ENCODE results near the gene STT3B.
A peak's percentile ranks its signal among the peaks of the same experiment; 100 is the strongest.

Gene STT3B

DNA sequence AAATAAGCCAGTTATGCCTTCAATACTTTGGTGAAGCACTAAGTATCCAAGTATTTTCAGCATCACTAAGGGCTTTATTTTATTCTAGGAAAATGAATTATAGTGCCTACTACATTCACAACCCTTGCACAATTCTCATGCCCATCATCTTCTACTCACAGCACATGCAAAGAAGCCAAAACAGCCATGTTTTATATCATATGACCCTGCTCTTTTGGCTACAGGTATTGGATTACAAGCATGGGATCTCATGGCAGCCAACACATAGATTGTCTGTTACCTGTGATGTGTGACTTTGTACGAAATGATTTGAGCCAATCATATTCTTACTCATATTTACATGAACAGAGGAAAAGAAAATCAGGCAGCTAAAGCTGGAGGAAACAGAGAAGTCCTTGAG lies 38.6 kb downstream of the STT3B start:
- H3K9me3 ChIP-seq (ENCODE audit: control insufficient read depth in 2 of 2, low read length in 2 of 2) = no peaks in the 10 kb centered on the region
- no peaks in the 10 kb centered on the region for H3K36me3 ChIP-seq (ENCODE audit: control insufficient read depth in 2 of 2, insufficient read depth in 2 of 2, low read length in 2 of 2)
- no peak overlapping the region for H3K9ac ChIP-seq (ENCODE audit: low read length in 2 of 2)
- no peaks in the 10 kb centered on the region for H3K27me3 ChIP-seq (ENCODE audit: control insufficient read depth in 1 of 2, insufficient read depth in 2 of 2, low read length in 2 of 2)
- H3K4me3 ChIP-seq (ENCODE audit: low read length in 2 of 2) = no peak overlapping the region
- H3K27ac ChIP-seq (ENCODE audit: low read length) = no peak overlapping the region
- no peaks in the 10 kb centered on the region for H3K4me1 ChIP-seq (ENCODE audit: control insufficient read depth, insufficient read depth, low read length)

DNA sequence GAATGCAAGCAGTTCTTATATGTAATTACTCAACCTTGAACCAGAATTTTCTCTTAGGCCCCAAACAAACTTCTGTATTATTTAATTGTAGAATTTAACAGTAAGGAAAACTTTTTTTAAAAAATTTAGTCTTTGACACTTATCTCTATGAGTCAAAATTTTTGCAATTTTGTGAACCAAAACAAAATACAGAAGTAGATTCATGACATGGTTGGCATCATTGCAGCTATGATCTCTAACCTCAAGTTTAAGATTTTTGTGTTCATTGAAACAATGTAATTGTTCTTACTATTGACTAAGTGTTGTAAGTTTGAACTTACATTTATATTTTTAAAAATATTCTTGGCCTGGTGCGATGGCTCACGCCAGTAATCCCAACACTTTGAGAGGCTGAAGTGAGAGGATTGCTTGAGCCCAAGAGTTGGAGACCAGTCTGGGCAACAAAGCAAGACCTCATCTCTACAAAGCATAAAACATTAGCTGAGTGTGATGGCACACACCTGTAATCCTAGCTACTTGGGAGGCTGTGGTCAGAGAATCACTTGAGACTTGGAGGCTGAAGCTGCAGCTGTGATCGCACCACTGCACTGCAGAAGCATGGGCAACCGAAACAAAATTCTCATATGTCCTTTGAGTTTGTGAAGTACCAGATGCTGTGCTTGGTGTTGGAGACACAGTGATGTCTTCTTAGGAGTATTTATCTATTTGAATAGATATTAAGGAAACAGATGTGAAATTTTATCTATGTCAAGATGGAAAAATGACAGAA lies 39.7 kb downstream of the STT3B start:
- no peaks in the 10 kb centered on the region for H3K36me3 ChIP-seq (ENCODE audit: control insufficient read depth in 2 of 2, insufficient read depth in 2 of 2, low read length in 2 of 2)
- no peak overlapping the region for H3K4me3 ChIP-seq (ENCODE audit: low read length in 2 of 2)
- H3K9me3 ChIP-seq (ENCODE audit: control insufficient read depth in 2 of 2, low read length in 2 of 2) = no peaks in the 10 kb centered on the region
- H3K9ac ChIP-seq (ENCODE audit: low read length in 2 of 2) = no peak overlapping the region
- H3K27me3 ChIP-seq (ENCODE audit: control insufficient read depth in 1 of 2, insufficient read depth in 2 of 2, low read length in 2 of 2) = no peaks in the 10 kb centered on the region
- H3K27ac ChIP-seq (ENCODE audit: low read length) = no peak overlapping the region
- H3K4me1 ChIP-seq (ENCODE audit: control insufficient read depth, insufficient read depth, low read length) = no peaks in the 10 kb centered on the region

DNA sequence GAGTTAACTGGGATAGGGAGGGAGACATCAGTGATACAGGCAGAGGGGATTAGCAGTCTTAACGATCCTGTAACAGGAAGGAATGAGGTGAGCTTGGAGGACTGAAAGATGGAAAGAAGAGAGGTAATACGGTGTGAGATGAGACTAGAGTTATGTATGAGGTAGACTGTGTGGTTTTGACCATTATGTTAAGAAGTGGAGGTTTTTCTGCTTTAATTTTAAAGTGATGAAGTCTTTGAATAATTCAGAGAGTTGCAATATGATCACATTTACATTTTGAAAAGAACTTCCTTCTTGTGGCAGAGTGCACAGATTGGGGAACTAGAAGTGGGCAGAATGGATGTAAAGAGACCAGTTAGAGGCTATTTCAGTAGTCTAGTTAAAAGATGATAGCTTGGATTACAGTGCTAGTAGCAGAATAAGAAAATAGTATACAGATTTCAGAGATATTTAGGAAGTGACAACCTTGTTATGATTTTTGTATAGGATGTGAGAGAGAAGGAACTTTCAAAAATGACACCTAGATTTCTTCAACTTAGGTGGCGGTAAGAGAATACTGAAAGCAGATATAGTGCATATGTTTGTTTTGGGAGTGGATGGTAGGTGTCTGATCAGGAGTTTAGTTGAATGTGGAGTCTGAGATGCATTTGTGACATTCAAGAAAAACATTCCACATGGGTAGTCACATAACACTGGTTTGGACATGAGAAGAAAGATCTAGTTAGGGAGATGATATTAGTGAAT lies 40.5 kb downstream of the STT3B start:
- Histone ChIP-seq H3K27me3 (ENCODE audit: control insufficient read depth in 1 of 2, insufficient read depth in 2 of 2, low read length in 2 of 2) (no peaks in the 10 kb centered on the region), H3K9ac (ENCODE audit: low read length in 2 of 2) (no peak overlapping the region), H3K27ac (ENCODE audit: low read length) (no peak overlapping the region), H3K4me1 (ENCODE audit: control insufficient read depth, insufficient read depth, low read length) (no peaks in the 10 kb centered on the region), H3K36me3 (ENCODE audit: control insufficient read depth in 2 of 2, insufficient read depth in 2 of 2, low read length in 2 of 2) (no peaks in the 10 kb centered on the region), H3K4me3 (ENCODE audit: low read length in 2 of 2) (no peak overlapping the region), H3K9me3 (ENCODE audit: control insufficient read depth in 2 of 2, low read length in 2 of 2) (no peaks in the 10 kb centered on the region)

DNA sequence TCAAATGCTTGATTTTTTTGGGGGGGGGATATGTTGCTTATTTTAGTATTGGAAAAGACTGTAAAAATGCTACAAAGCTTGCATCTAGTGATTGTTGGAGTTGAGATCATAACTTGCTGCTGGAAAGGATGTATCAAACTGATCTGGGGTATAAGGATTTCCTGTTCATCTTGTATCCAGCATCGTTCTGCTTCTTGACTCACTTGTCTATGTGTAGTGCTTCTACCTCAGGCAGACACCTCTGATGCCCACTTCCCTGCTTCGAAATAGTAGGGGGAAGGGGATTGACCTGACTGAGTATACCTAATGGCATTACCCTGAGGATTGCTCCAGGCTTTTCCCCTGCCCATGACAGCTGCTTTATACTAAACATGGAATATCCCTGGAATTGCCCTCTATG lies 42.7 kb downstream of the STT3B start:
- Histone ChIP-seq H3K4me1 (ENCODE audit: control insufficient read depth, insufficient read depth, low read length) (no peaks in the 10 kb centered on the region), H3K4me3 (ENCODE audit: low read length in 2 of 2) (no peak overlapping the region), H3K27me3 (ENCODE audit: control insufficient read depth in 1 of 2, insufficient read depth in 2 of 2, low read length in 2 of 2) (no peaks in the 10 kb centered on the region), H3K27ac (ENCODE audit: low read length) (no peak overlapping the region), H3K9ac (ENCODE audit: low read length in 2 of 2) (no peak overlapping the region), H3K36me3 (ENCODE audit: control insufficient read depth in 2 of 2, insufficient read depth in 2 of 2, low read length in 2 of 2) (no peaks in the 10 kb centered on the region), H3K9me3 (ENCODE audit: control insufficient read depth in 2 of 2, low read length in 2 of 2) (no peaks in the 10 kb centered on the region)

DNA sequence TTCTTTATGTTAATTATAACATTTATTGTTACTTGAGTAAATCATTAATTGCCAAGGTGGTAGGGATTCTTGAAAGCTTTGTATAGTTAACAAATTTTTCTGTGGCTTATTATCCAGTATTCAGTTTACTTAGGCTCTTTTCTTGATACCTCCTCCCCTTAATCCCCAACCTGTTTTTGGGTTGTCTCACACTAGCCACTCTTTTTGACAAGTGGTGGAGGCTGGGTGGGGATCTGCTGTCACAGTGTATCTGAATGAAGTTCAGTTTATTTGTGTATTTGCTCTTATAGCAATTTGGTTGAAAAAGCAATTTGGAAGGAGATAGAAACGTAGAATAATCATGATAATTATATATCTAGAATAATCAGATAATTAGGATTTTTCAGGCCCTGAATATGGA lies 43.8 kb downstream of the STT3B start:
- no peak overlapping the region for H3K9ac ChIP-seq (ENCODE audit: low read length in 2 of 2)
- no peaks in the 10 kb centered on the region for H3K27me3 ChIP-seq (ENCODE audit: control insufficient read depth in 1 of 2, insufficient read depth in 2 of 2, low read length in 2 of 2)
- no peaks in the 10 kb centered on the region for H3K36me3 ChIP-seq (ENCODE audit: control insufficient read depth in 2 of 2, insufficient read depth in 2 of 2, low read length in 2 of 2)
- H3K4me3 ChIP-seq (ENCODE audit: low read length in 2 of 2) = no peak overlapping the region
- no peak overlapping the region for H3K27ac ChIP-seq (ENCODE audit: low read length)
- no peaks in the 10 kb centered on the region for H3K9me3 ChIP-seq (ENCODE audit: control insufficient read depth in 2 of 2, low read length in 2 of 2)
- no peaks in the 10 kb centered on the region for H3K4me1 ChIP-seq (ENCODE audit: control insufficient read depth, insufficient read depth, low read length)

DNA sequence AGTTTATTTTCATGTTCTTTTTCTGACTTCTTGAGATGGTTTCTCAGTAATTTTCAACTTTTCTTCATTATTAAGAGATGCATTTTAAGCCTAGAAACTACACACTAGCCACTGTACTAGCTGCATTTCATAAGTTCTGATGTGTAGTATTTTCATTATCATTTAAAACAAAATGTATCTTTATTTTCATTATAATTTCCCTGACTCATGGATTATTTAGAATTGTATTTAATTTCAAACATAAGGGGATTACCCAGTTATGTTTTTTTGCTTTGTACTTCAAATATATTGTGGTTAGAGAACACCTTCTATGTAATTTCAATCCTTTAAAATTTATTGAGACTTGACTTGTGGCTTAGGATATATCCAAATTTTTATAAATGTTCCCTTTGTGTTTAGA lies 44.5 kb downstream of the STT3B start:
- Histone ChIP-seq H3K4me3 (ENCODE audit: low read length in 2 of 2) (no peak overlapping the region), H3K9ac (ENCODE audit: low read length in 2 of 2) (no peak overlapping the region), H3K4me1 (ENCODE audit: control insufficient read depth, insufficient read depth, low read length) (no peaks in the 10 kb centered on the region), H3K27me3 (ENCODE audit: control insufficient read depth in 1 of 2, insufficient read depth in 2 of 2, low read length in 2 of 2) (no peaks in the 10 kb centered on the region), H3K9me3 (ENCODE audit: control insufficient read depth in 2 of 2, low read length in 2 of 2) (no peaks in the 10 kb centered on the region), H3K36me3 (ENCODE audit: control insufficient read depth in 2 of 2, insufficient read depth in 2 of 2, low read length in 2 of 2) (no peaks in the 10 kb centered on the region), H3K27ac (ENCODE audit: low read length) (no peak overlapping the region)

DNA sequence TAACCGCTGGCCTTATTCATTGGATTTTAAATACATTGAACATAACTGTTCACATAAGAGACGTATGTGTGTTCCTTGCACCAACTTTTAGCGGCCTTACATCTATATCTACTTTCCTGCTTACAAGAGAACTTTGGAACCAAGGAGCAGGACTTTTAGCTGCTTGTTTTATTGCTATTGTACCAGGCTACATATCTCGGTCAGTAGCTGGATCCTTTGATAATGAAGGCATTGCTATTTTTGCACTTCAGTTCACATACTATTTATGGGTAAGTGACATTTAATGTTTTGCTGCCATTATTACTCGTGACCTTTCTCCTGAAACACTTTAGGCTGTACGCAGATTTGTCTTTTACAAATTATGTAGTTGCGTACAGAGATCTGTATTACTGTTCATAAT lies 47.1 kb downstream of the STT3B start:
- Histone ChIP-seq H3K4me1 (ENCODE audit: control insufficient read depth, insufficient read depth, low read length) (no peaks in the 10 kb centered on the region), H3K27ac (ENCODE audit: low read length) (no peak overlapping the region), H3K36me3 (ENCODE audit: control insufficient read depth in 2 of 2, insufficient read depth in 2 of 2, low read length in 2 of 2) (no peaks in the 10 kb centered on the region), H3K9me3 (ENCODE audit: control insufficient read depth in 2 of 2, low read length in 2 of 2) (no peaks in the 10 kb centered on the region), H3K9ac (ENCODE audit: low read length in 2 of 2) (no peak overlapping the region), H3K4me3 (ENCODE audit: low read length in 2 of 2) (no peak overlapping the region), H3K27me3 (ENCODE audit: control insufficient read depth in 1 of 2, insufficient read depth in 2 of 2, low read length in 2 of 2) (no peaks in the 10 kb centered on the region)

DNA sequence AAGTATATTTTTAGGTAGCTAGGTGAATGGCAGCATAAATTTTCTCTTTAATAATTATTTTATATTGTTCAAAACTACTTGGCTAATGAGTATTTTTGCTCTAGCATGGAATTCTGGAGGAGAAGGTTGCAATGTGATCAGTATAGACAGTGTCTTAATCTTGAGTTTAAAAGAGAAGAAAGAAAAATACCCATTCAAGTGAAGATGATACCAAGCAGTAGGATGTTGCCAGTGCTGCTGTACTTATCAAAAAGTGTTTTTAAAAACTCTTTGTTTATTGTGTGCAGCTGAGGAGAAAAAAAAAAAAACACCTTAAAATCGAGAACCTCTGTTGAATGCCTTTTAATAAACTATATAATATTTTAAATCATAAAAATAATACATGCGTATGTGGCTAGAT lies 47.9 kb downstream of the STT3B start:
- Histone ChIP-seq H3K27me3 (ENCODE audit: control insufficient read depth in 1 of 2, insufficient read depth in 2 of 2, low read length in 2 of 2) (no peaks in the 10 kb centered on the region), H3K9ac (ENCODE audit: low read length in 2 of 2) (no peak overlapping the region), H3K36me3 (ENCODE audit: control insufficient read depth in 2 of 2, insufficient read depth in 2 of 2, low read length in 2 of 2) (no peaks in the 10 kb centered on the region), H3K4me1 (ENCODE audit: control insufficient read depth, insufficient read depth, low read length) (no peaks in the 10 kb centered on the region), H3K9me3 (ENCODE audit: control insufficient read depth in 2 of 2, low read length in 2 of 2) (no peaks in the 10 kb centered on the region), H3K4me3 (ENCODE audit: low read length in 2 of 2) (no peak overlapping the region), H3K27ac (ENCODE audit: low read length) (no peak overlapping the region)

DNA sequence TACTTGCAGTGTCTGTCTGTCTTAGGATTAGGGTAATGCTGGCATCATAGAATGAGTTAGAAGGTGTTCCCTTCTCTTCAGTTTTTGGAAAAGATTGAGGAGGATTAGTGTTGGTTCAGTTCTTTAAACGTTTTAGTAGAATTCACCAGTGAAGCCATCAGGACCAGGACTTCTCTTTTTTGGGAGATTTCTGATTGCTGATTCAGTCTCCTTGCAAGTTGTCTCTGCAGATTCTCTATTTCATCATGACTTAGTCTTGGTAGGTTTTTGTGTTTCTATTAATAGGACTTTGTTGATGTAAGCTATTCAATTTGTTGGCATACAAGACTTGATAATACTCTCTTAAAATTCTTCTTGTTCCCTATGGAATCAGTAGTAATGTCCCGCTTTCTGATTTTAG lies 48.9 kb downstream of the STT3B start:
- no peaks in the 10 kb centered on the region for H3K4me1 ChIP-seq (ENCODE audit: control insufficient read depth, insufficient read depth, low read length)
- H3K36me3 ChIP-seq (ENCODE audit: control insufficient read depth in 2 of 2, insufficient read depth in 2 of 2, low read length in 2 of 2) = no peaks in the 10 kb centered on the region
- peak overlapping the region in 1 of 2 donors; percentile 32 for H3K4me3 ChIP-seq (ENCODE audit: low read length in 2 of 2)
- no peaks in the 10 kb centered on the region for H3K27me3 ChIP-seq (ENCODE audit: control insufficient read depth in 1 of 2, insufficient read depth in 2 of 2, low read length in 2 of 2)
- H3K9me3 ChIP-seq (ENCODE audit: control insufficient read depth in 2 of 2, low read length in 2 of 2) = no peaks in the 10 kb centered on the region
- no peak overlapping the region for H3K9ac ChIP-seq (ENCODE audit: low read length in 2 of 2)
- H3K27ac ChIP-seq (ENCODE audit: low read length) = no peak overlapping the region

DNA sequence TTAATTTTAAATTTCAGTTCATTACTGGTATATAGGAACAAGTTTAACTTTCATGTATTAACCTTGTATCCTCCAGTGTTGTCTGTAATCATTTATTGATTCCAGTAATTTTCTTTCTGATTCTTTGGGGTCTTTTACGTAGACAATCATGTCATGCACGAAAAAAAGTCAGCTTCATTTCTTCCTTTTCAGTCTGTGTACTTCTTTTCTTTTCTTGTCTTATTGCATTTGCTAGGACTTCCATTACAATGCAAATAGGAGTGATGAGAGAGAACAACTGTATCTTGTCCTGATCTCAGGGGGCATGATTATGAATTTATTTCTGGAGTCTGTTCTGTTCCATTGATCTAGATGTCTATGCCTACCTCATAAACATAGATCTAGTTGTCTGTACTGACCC lies 56.5 kb downstream of the STT3B start:
- H3K9ac ChIP-seq (ENCODE audit: low read length in 2 of 2) = no peak overlapping the region
- no peaks in the 10 kb centered on the region for H3K36me3 ChIP-seq (ENCODE audit: control insufficient read depth in 2 of 2, insufficient read depth in 2 of 2, low read length in 2 of 2)
- H3K4me3 ChIP-seq (ENCODE audit: low read length in 2 of 2) = no peak overlapping the region
- no peaks in the 10 kb centered on the region for H3K4me1 ChIP-seq (ENCODE audit: control insufficient read depth, insufficient read depth, low read length)
- H3K27me3 ChIP-seq (ENCODE audit: control insufficient read depth in 1 of 2, insufficient read depth in 2 of 2, low read length in 2 of 2) = no peaks in the 10 kb centered on the region
- no peak overlapping the region for H3K27ac ChIP-seq (ENCODE audit: low read length)
- no peaks in the 10 kb centered on the region for H3K9me3 ChIP-seq (ENCODE audit: control insufficient read depth in 2 of 2, low read length in 2 of 2)

DNA sequence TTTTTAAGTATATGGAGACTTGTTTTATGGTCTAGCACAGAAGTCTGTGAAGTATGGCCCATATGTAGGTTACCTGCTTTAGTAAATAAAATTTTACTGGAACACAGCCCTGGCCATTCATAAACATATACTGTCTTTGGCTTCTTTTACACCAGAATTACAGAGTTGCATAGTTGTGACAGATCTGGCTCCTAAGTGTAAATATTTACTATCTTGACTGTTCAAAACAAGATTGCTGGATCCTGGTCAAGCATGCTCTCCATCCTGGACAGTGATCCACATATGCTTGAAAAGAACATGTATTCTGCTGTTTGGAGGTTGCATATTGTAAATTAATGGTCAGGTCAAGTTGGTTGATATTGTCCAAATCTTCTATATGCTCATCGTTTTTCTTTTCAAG lies 57.9 kb downstream of the STT3B start:
- Histone ChIP-seq H3K4me3 (ENCODE audit: low read length in 2 of 2) (no peak overlapping the region), H3K36me3 (ENCODE audit: control insufficient read depth in 2 of 2, insufficient read depth in 2 of 2, low read length in 2 of 2) (peaks cover 0 to 3% of the 10 kb centered on the region in 2 donors), H3K9ac (ENCODE audit: low read length in 2 of 2) (no peak overlapping the region), H3K9me3 (ENCODE audit: control insufficient read depth in 2 of 2, low read length in 2 of 2) (no peaks in the 10 kb centered on the region), H3K4me1 (ENCODE audit: control insufficient read depth, insufficient read depth, low read length) (no peaks in the 10 kb centered on the region), H3K27ac (ENCODE audit: low read length) (no peak overlapping the region), H3K27me3 (ENCODE audit: control insufficient read depth in 1 of 2, insufficient read depth in 2 of 2, low read length in 2 of 2) (no peaks in the 10 kb centered on the region)
